ENCODE data around the gene DES. TPM values are rescaled to one million over a fixed set of nuclear protein-coding genes. Genes with fewer than 3 reads are reported as not detected.
A peak's percentile ranks its signal among the peaks of the same experiment; 100 is the strongest.

The DES gene
- total and polyA plus RNA-seq, 2 experiments from 2014 or later, result 1.3 to 2.0 TPM

GRCh38 chr2:219404954-219405353 is 13.2 kb upstream of the DES start (continued):
- TF ChIP-seq CTCF (conservative IDR thresholded peaks at IDR 0.05; ENCODE audit: low read depth in 2 of 2) (peak in 1 of 2 experiments; percentile 31; a peak in 1 of 4 replicates), ZNF114 (CRISPR knock-in tag; IDR thresholded peaks at IDR 0.05) (no peak)

- peak; percentile 80 for ATAC-seq
- Mint-ChIP-seq H3K4me1 (peaks cover 31% of the 10 kb centered on the region), H3K9me3 (no peaks in the 10 kb centered on the region), H3K36me3 (ENCODE audit: low read depth) (no peaks in the 10 kb centered on the region), H3K4me3 (no peak overlapping the region), H3K27me3 (ENCODE audit: insufficient read depth, low read depth, poor library complexity) (peaks cover 13% of the 10 kb centered on the region), H3K27ac (peak overlapping the region; percentile 60; the same call in 1 of the 2 replicates)
- Histone ChIP-seq H3K27me3 (ENCODE audit: insufficient read depth) (no peaks in the 10 kb centered on the region), H3K27ac (ENCODE audit: low read depth) (no peak overlapping the region), H3K79me2 (replicated peaks; ENCODE audit: insufficient read depth) (no peaks in the 10 kb centered on the region), H3K4me1 (ENCODE audit: insufficient read depth) (peaks cover 16% of the 10 kb centered on the region), H2AFZ (peak overlapping the region; percentile 97), H3K4me3 (no peak overlapping the region), H3K9me2 (ENCODE audit: insufficient read depth) (no peaks in the 10 kb centered on the region), H4K20me1 (replicated peaks; ENCODE audit: insufficient read depth) (no peaks in the 10 kb centered on the region), H3K4me2 (0 out of 2 replicates have a peak overlapping the region, but pooled peaks have one; percentile 65), H3F3A (replicated peaks; ENCODE audit: low read depth) (peaks cover 2% of the 10 kb centered on the region; the same call in 1 of the 2 replicates), H3K36me3 (ENCODE audit: insufficient read depth) (no peaks in the 10 kb centered on the region)
- DNase-seq (ENCODE audit: low spot score), result peak; percentile 59
- TF ChIP-seq CTCF (conservative IDR thresholded peaks at IDR 0.05; ENCODE audit: low read depth in 2 of 2), result peak; percentile 24 to 76; a peak in 3 of 4 replicates
- no peak for TF ChIP-seq JUNB (IDR thresholded peaks at IDR 0.05; ENCODE audit: unreplicated experiment)
- TF ChIP-seq ZNF462 (CRISPR knock-in tag; IDR thresholded peaks at IDR 0.05), result no peak
- no peak for TF ChIP-seq STAT1 (IDR thresholded peaks at IDR 0.05; ENCODE audit: unreplicated experiment)
- no peak for TF ChIP-seq CREB1 (CRISPR knock-in tag; IDR thresholded peaks at IDR 0.05; ENCODE audit: low read depth)
- TF ChIP-seq ZNF114 (CRISPR knock-in tag; IDR thresholded peaks at IDR 0.05), result no peak
- TF ChIP-seq REST (IDR thresholded peaks at IDR 0.05; ENCODE audit: unreplicated experiment), result no peak
Measured at GRCh38 chr2:219405451-219405850, 12.7 kb upstream of the DES start.
